ENCODE data around the gene TCAP.

DNA sequence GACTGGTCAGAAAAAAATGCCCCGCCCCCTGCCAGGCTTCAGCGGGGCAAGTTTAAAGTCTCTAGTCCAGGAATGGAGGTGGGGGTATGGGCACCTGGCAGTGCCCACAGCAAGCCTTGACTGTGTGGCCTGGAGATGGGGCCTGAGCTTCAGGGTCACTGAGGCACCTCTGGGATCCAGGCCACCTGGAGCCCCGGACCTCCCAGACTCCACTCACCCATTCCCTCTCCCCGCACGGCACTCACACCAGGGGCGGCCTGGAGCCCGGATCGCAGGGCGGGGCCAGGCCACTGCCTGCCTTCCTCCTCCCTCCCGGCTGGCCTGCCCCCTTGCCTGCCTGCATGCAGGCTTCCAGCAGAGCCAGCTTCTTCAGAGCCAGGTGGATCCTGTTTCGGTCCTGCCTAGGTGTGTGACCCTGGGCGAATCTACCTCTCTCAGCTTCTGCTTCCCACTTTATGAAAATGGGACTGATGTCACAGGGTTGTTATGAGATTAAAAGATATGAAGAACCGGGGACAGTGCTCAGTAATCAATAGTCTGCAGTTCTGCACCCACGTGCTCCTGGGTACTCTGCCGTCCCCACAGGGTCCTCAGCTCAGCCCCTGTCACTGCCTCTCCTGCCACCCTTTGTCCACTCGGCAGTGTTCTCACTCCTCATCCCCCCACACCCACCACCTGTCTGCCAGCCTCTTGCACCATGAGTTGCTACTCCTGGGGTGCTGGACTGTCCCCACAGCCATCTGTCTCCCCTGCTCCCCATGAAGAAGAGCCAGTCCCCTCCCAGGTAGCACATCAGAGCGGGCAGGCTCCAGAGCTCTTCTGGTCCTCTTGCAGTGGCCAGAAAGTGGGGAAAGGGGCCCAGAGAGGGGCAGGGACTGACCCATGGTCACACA lies 1.2 kb upstream of the TCAP start:
- TF ChIP-seq, protein P1, sequence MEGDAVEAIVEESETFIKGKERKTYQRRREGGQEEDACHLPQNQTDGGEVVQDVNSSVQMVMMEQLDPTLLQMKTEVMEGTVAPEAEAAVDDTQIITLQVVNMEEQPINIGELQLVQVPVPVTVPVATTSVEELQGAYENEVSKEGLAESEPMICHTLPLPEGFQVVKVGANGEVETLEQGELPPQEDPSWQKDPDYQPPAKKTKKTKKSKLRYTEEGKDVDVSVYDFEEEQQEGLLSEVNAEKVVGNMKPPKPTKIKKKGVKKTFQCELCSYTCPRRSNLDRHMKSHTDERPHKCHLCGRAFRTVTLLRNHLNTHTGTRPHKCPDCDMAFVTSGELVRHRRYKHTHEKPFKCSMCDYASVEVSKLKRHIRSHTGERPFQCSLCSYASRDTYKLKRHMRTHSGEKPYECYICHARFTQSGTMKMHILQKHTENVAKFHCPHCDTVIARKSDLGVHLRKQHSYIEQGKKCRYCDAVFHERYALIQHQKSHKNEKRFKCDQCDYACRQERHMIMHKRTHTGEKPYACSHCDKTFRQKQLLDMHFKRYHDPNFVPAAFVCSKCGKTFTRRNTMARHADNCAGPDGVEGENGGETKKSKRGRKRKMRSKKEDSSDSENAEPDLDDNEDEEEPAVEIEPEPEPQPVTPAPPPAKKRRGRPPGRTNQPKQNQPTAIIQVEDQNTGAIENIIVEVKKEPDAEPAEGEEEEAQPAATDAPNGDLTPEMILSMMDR (conservative IDR thresholded peaks at IDR 0.05 in 1 of 2, IDR thresholded peaks at IDR 0.05 in 1 of 2; ENCODE audit: extremely low read depth in 1 of 2, insufficient read depth in 1 of 2, low read depth in 1 of 2, low read length in 2 of 2), result no peak
- no peak for TF ChIP-seq EZH2 (IDR thresholded peaks at IDR 0.05; ENCODE audit: borderline replicate concordance, low read length)

All from mammary epithelial cell (primary cell).